HL-60 (cell line): ENCODE data around the gene PDGFA.

Experiments used
- CTCF ChIP-seq: IDR thresholded peaks from one replicate; pipeline ENCODE4 v1.5.1; 2011; ENCODE audit warnings: low read length, control low read depth, inconsistent platforms; ENCODE audit not compliant: insufficient read depth
- GABPA ChIP-seq: IDR thresholded peaks from 2 replicates; pipeline ENCODE4 v1.6.1; 2012; ENCODE audit warnings: low read depth
- REST ChIP-seq: IDR thresholded peaks from 2 replicates; pipeline ENCODE4 v1.6.1; 2012; ENCODE audit warnings: low read depth; ENCODE audit not compliant: insufficient replicate concordance

- TF ChIP-seq CTCF (no peak), REST (no peak), GABPA (no peak)
These were observed 16.6 kb upstream of the PDGFA start for GRCh38 chr7:536231-536630.
